TTC549 (cell line): Measurements from ENCODE around the gene PLK3.
"Not testable (repeated sequence)": the region's sequence is repeated elsewhere in the genome, so short reads cannot be mapped to it uniquely, and the experiment has no call there.

ENCODE experiments used
- FAIRE-seq: peaks from 2 replicates; lab custom pipeline; 2012; peaks lifted over from hg19 to GRCh38; lab: Jason Lieb, UNC

The PLK3 gene

GRCh38 chr1:44787506-44787905 is 12.7 kb upstream of the PLK3 start:
- FAIRE-seq: no peak

GRCh38 chr1:44788120-44788860 is 11.9 kb upstream of the PLK3 start, which contains the start of gene BEST4:
TSS of gene BEST4 (minus strand) at chr1:44788170. CDS start at chr1:44787705, 465 bp downstream.
- FAIRE-seq: no peak

DNA sequence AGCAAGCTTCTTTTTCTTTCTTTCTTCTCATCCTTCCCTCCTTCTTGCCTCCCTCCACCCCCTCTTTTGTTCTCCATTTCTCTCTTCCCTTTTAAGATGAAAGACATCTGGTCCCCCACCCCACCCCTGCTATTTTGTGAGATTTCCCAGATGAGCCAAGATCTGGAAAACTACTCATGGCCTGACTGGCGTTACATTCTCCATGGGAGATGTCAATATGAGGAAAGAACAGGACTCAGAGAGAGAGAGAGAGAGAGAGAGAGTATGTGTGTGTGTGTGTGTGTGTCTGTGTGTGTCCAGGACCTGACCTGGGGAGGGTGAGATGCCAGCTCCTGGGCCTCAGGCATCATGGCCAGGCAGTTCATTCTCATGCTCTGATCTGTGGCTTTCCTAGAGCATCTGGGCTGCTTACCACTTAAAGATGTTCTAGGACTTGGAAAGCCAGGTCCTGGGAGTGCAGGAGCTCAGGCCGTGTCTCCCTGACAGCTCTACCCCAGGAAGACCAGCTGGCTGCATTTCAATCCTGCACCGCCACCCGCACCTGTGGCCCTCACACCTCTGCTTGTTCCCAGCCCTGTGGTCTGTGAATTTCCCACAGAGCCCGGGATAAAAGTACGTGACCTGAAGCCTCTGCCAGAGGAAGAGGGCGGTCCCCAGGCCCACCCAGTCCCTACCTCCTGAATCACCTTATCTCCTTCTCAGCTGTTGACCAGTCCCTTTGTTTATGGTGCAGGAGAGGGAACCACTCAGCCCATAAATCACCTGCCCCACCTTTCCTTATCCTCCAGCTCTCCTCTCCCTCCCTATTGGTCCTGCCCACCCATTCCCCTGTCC is 9.0 kb upstream of the PLK3 start:
- FAIRE-seq: no peak

DNA sequence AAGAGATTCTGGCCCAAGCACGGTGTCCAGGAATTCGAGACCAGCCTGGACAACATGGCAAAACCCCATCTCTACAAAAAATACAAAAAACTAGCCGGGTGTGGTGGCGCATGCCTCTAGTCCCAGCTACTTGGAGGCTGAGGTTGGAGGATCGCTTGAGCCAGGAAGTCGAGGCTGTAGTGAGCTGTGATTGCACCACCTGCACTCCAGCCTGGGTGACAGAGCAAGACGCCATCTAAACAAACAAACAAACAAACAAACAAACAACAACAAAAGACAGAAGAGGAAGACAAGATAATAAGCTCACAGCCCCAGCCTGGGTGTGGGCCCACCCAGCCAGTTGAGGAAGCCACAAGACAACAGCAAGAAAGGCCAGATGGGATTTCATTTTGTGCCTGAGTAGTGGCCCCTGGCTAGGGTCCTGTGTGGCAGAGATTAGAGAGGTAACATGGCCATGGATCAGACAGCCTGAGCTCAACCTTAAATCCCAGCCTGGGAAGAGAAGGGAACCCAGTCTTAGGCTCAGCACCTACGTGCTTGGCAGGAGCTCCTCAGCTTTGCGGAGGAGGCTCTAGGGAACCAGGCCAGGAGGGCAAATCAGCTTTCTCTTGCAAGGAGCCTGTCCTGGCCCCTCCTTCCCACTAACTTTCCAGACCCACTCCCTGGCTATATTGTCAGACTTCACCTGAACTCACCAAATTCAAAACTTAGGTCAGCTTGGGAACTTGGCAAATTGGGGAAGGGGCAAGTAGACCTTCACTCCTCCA is 7.3 kb upstream of the PLK3 start:
- no peak for FAIRE-seq

DNA sequence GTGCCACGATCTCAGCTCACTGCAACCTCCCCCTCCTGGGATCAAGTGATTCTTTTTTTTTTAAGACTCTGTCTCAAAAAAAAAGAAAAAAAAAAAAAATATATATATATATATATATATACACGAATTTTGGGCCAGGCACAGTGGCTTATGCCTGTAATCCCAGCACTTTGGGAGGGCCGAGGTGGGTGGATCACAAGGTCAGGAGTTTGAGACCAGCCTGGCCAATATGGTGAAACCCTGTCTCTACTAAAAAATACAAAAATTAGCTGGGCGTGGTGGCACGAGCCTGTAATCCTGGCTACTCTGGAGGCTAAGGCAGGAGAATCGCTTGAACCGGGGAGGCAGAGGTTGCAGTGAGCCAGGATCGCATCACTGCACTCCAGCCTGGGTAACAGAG is 2.3 kb upstream of the PLK3 start:
- not testable (repeated sequence) for FAIRE-seq

DNA sequence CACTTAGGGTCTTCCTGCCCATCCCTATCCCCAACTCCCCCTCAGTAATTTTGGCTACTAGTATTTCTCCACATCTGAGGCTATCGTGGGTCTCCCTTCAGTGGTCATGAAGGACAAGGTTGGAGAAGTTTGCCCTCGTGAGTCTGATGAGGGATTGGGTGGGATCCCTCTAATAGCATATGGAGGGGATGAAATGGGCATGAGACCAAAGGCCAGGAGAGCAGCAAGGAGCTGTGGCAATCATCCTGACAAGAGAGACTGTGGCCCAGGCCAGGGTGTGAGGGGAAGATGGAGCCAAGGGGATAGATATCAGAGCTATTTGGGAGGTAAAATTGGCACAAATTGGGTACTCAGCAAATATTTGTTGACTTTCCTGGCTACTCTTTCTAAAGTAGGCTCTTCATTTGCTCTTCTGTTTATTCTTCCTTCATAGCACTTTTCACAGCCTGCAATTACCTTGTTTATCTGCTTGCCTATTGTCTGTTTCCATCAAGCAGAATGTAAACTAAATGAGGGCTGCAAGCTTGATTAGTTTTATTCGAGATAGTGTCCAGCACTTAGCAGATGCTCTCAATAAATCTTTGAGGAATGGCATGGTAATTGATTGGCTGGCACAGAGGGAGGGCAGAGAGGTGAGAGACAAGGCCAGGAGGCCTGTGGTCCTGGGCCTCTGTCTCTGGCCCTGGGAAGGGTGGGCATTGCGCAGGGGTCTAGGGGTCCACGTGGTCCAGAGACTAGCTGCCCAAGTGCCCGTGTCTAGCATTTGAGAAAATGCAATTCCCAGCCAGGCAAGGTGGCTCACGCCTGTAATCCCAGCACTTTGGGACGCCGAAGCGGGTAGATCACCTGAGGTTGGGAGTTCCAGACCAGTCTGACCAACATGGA is 1.5 kb upstream of the PLK3 start:
- no peak for FAIRE-seq

- FAIRE-seq: no peak
These were observed 1.5 kb downstream of the PLK3 start for GRCh38 chr1:44801491-44802305.

GRCh38 chr1:44802306-44803061 is 2.3 kb downstream of the PLK3 start:
- no peak for FAIRE-seq

- FAIRE-seq: no peak
These were observed 2.8 kb downstream of the PLK3 start for GRCh38 chr1:44803062-44803311.

GRCh38 chr1:44803312-44804095 is 3.3 kb downstream of the PLK3 start:
- no peak for FAIRE-seq

GRCh38 chr1:44805311-44806024 is 5.3 kb downstream of the PLK3 start:
- no peak for FAIRE-seq

DNA sequence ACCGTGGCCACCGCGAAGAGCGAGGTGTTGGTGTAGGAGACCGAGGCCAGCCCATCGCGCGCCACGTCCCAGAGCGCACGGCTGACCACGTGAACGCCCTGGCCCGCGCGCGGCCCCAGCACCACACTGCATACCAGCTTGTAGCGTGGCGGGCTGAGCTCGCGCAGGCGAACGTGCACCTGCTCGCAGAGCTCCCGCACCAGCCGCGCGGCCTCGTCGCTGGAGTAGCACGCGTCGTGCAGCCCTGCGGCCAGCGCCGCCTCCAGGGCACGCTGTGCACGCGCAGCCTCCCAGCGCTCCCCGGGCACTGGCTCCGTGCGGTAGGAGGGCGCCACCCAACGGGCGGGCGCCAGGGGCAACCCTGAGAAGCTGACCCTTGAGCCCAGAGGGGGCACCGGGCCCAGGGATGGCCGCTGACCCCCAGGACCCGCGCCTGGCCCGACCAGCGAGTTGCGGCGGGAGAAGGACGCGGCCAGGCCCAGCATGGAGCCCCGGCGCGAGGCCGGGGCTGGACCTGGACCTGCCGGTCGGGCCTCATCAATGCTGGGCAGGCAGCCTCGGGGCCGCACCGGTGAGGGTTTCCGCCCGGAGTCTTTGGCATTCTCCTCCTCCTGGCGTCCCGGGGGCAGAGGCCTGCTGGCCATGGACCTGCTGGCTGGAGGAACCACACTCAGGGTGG is 6.0 kb downstream of the PLK3 start:
- no peak for FAIRE-seq

GRCh38 chr1:44806704-44807363 is 6.7 kb downstream of the PLK3 start, which contains the start of gene DYNLT4:
TSS of gene DYNLT4 (minus strand) at chr1:44807351. CDS start at chr1:44806668, 683 bp downstream.
- FAIRE-seq: no peak

DNA sequence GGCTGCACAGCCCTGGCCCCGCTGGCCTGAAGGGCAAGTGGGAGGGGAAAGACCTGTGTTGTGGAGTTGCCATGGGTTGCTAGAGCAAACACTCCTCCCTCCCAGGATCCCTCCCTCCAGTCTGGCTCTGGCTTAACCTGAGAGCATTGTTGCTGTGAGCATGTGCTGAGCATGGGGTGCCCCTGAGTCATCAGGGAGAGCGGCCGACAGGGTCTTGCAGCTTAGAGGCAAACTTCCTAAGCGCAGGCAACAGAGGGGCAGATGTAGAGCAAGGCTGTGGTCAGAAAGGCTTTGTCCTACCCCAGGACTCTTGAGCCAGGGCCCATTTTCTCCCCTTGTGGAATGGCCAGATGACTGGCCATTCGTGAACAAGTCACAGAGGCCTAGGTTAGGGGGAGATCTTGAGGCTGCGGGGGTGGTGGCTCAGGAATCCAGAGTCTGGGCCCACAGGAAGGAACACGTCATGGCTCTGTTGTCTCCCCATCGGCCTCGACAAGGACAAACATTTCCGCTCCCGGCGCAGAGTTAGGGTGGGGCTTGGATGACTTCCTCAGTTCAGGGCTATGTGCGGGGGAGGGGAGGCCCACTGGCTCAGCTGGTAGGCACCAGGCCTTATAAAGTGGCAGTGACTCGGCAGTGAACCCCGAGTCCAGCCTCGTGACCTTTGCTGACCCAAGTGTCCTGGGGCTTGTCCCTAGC is 7.3 kb downstream of the PLK3 start:
- FAIRE-seq: no peak

DNA sequence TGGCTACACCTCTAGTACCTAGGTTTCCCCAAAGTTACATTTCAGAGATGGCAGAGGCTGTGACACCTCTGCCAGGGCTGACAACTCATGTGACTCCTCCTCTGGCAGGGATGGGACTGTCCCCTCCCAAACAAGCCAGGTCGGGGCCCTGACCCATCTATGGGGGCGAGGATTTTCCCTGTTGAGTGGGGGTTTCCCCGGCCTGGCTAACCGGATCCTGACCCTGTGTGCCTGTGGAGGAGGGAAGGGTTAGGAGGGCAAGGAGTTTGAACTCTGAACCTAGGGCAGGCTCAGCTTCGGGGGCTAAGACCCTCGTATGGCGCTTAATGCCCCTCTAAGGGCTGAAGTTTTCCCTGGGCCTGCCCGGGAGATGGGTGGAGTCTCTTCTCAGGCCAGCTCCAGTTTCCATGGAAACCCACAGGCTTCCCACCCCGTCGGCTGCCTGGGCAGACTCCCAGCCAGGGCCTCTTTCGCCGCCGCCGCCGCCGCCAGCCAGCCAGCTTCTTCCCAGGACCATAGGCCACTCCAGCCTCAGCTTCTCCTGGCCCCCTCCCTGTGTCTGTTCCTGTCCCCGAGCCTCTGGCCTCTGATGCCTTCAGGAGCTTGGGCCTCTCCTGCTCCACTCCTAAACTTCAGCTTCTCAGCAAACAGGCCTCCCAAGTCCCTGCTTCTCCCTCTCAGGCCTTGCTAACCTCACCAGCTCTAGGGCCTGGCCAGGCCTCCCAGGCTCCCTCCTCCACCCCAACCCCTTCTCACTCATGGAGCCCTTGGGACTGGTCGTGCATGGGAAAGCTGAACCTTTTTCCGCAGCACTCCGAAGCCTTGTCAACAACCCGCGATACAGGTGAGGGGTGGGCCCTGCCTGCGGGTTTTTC is 8.1 kb downstream of the PLK3 start, which contains the start of gene BTBD19:
Gene BTBD19 (plus strand): TSS at position 461 of the 875 bp plus-strand sequence. CDS start 298 bp downstream, at position 759.
- FAIRE-seq: no peak
